Measurements from ENCODE around the gene NPHP4.

The NPHP4 gene

DNA sequence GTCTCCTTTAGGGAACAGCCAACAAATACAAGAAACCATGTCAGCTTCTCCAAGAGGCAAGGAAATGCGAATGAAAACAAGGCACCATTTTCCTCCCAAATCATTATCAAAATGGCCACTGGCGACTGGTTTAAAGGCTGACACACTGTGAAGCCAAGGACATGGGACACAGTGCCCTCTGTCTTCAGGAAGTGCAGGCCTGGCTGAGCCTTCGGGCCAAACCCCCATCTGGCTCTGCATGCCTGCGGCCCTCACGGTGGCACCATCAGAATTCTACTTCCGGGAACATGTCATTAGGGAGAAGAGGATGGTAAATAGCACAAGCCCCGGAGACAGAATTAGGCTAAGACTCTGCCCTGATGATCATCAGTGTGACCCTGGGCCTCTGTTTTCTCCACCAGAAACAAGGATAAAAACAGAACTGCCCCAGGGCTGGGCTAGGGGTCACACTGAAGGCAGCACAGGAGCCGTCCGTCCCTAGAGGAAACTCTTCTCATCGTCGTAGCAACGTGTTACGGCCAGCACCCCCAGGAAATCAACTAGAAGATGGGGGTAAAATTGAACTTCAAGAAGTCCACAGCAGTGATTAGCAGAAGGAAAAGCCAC is 103.5 kb downstream of the NPHP4 start:
- no peaks in the 10 kb centered on the region for H4K20me1 ChIP-seq (ENCODE audit: insufficient read depth, low read length)
- H3K79me2 ChIP-seq (ENCODE audit: low read length): no peaks in the 10 kb centered on the region
- TF ChIP-seq EZH2phosphoT487 (IDR thresholded peaks at IDR 0.05; ENCODE audit: low read length) (no peak), EZH2 (optimal IDR thresholded peaks at IDR 0.05; ENCODE audit: low read depth, low read length) (no peak)
- TF ChIP-seq, protein P1, sequence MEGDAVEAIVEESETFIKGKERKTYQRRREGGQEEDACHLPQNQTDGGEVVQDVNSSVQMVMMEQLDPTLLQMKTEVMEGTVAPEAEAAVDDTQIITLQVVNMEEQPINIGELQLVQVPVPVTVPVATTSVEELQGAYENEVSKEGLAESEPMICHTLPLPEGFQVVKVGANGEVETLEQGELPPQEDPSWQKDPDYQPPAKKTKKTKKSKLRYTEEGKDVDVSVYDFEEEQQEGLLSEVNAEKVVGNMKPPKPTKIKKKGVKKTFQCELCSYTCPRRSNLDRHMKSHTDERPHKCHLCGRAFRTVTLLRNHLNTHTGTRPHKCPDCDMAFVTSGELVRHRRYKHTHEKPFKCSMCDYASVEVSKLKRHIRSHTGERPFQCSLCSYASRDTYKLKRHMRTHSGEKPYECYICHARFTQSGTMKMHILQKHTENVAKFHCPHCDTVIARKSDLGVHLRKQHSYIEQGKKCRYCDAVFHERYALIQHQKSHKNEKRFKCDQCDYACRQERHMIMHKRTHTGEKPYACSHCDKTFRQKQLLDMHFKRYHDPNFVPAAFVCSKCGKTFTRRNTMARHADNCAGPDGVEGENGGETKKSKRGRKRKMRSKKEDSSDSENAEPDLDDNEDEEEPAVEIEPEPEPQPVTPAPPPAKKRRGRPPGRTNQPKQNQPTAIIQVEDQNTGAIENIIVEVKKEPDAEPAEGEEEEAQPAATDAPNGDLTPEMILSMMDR (IDR thresholded peaks at IDR 0.05; ENCODE audit: low read length): no peak
- DNase-seq: no peak
- H3K9ac ChIP-seq (ENCODE audit: low read length): no peak overlapping the region
- H3F3A ChIP-seq (ENCODE audit: insufficient read depth, low read length): no peaks in the 10 kb centered on the region
- no peak overlapping the region for H3K4me2 ChIP-seq (ENCODE audit: low read depth, low read length)
- H2AFZ ChIP-seq (ENCODE audit: low read length): no peak overlapping the region
- no peaks in the 10 kb centered on the region for H3K9me3 ChIP-seq (replicated peaks; ENCODE audit: insufficient read depth, low read length)
- H3K36me3 ChIP-seq (replicated peaks; ENCODE audit: insufficient read depth, low read length): no peaks in the 10 kb centered on the region
- no peaks in the 10 kb centered on the region for H3K9me2 ChIP-seq (replicated peaks; ENCODE audit: insufficient read depth, low read length)
- H3K4me3 ChIP-seq (ENCODE audit: low read length): no peak overlapping the region
- no peaks in the 10 kb centered on the region for H3K27me3 ChIP-seq (replicated peaks; ENCODE audit: insufficient read depth, low read length)
- H3K27ac ChIP-seq (ENCODE audit: low read length): no peak overlapping the region
- no peaks in the 10 kb centered on the region for H3K4me1 ChIP-seq (ENCODE audit: low read length)

DNA sequence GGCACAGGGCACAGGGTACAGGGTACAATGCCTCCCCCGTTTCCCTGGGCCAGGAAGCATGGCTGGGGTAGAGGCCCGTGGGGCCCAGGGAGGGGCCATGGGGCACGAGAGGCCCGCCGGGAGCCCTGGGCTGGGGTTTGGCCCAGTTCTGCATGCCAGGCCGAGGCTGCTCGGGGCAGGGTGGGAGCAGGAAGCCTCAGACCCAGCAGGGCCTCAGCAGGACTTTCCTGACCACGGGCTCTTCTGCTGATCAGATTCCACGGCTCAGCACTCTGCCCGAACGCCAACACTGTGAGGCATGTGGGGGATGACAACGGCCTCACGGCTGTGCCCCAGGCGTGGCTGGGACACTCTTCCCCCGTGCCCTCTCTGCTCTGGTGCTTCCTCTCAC is 104.3 kb downstream of the NPHP4 start:
- DNase-seq: no peak
- Histone ChIP-seq H3K27me3 (replicated peaks; ENCODE audit: insufficient read depth, low read length) (no peaks in the 10 kb centered on the region), H2AFZ (ENCODE audit: low read length) (no peak overlapping the region), H3K9me3 (replicated peaks; ENCODE audit: insufficient read depth, low read length) (no peaks in the 10 kb centered on the region), H3K9ac (ENCODE audit: low read length) (no peak overlapping the region), H3K79me2 (ENCODE audit: low read length) (no peaks in the 10 kb centered on the region), H3F3A (ENCODE audit: insufficient read depth, low read length) (no peaks in the 10 kb centered on the region), H3K27ac (ENCODE audit: low read length) (no peak overlapping the region), H3K4me3 (ENCODE audit: low read length) (no peak overlapping the region), H3K9me2 (replicated peaks; ENCODE audit: insufficient read depth, low read length) (no peaks in the 10 kb centered on the region), H4K20me1 (ENCODE audit: insufficient read depth, low read length) (no peaks in the 10 kb centered on the region), H3K4me2 (ENCODE audit: low read depth, low read length) (no peak overlapping the region), H3K4me1 (ENCODE audit: low read length) (no peaks in the 10 kb centered on the region), H3K36me3 (replicated peaks; ENCODE audit: insufficient read depth, low read length) (no peaks in the 10 kb centered on the region)
- TF ChIP-seq, protein P1 (IDR thresholded peaks at IDR 0.05; ENCODE audit: low read length): no peak
- TF ChIP-seq EZH2phosphoT487 (IDR thresholded peaks at IDR 0.05; ENCODE audit: low read length) (no peak), EZH2 (optimal IDR thresholded peaks at IDR 0.05; ENCODE audit: low read depth, low read length) (no peak)

DNA sequence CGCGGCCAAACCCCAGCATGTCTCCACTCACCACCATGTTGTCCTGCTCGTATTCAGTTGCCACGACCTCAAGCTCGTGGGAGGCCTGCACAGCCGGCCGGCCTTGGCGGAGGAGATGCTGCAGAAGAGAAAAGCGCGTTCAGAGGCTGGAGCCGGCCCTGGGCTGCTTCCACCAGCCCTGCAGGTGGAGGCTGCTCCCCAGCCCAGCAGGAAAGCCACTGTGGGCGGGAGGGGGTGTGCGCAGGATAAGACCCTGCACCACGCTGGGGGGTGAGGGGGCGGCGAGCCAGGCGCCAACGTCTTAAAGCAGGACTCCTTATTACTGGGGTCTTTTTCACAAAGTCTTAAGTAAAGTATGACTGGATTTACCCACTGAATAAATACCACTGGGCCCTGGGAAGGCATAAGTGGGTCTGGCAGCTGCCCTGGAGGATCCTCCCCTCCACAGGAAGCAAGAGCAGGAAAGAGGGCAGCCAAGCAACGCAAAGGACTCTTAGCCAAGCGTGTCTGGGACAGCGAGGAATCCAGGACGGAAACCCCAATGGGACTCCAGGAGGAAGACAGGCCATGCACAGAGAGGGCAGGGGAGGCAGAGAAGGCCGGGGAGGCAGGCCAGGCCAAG is 104.8 kb downstream of the NPHP4 start:
- Histone ChIP-seq H3K36me3 (replicated peaks; ENCODE audit: insufficient read depth, low read length) (no peaks in the 10 kb centered on the region), H3K4me2 (ENCODE audit: low read depth, low read length) (no peak overlapping the region), H3F3A (ENCODE audit: insufficient read depth, low read length) (no peaks in the 10 kb centered on the region), H3K9me3 (replicated peaks; ENCODE audit: insufficient read depth, low read length) (no peaks in the 10 kb centered on the region), H3K27ac (ENCODE audit: low read length) (no peak overlapping the region), H3K79me2 (ENCODE audit: low read length) (no peaks in the 10 kb centered on the region), H3K9me2 (replicated peaks; ENCODE audit: insufficient read depth, low read length) (no peaks in the 10 kb centered on the region), H3K4me3 (ENCODE audit: low read length) (no peak overlapping the region), H4K20me1 (ENCODE audit: insufficient read depth, low read length) (no peaks in the 10 kb centered on the region), H3K4me1 (ENCODE audit: low read length) (no peaks in the 10 kb centered on the region), H3K27me3 (replicated peaks; ENCODE audit: insufficient read depth, low read length) (no peaks in the 10 kb centered on the region), H2AFZ (ENCODE audit: low read length) (no peak overlapping the region), H3K9ac (ENCODE audit: low read length) (no peak overlapping the region)
- TF ChIP-seq, protein P1 (IDR thresholded peaks at IDR 0.05; ENCODE audit: low read length): no peak
- no peak for TF ChIP-seq EZH2phosphoT487 (IDR thresholded peaks at IDR 0.05; ENCODE audit: low read length)
- no peak for TF ChIP-seq EZH2 (optimal IDR thresholded peaks at IDR 0.05; ENCODE audit: low read depth, low read length)
- DNase-seq: no peak

All from MM.1S (cell line).